Stimulated activated naive CD8-positive, alpha-beta T cell treated with anti-CD3 and anti-CD28 coated beads, Interleukin-15, amount 100 ng/mL, for 72 hours (primary cell): ENCODE data around the gene RNASE1.

Experiments used
- ATAC-seq: fragments of 150-1000 bp; cut with Tn5 transposase; 2 replicates; pipeline ENCODE4 v1.10.0; 2021; ENCODE audit warnings: mild to moderate bottlenecking, moderate library complexity
- DNase-seq, 2 donors: peaks; one replicate each; pipeline ENCODE4 v3.0.0; 2021 to 2022
- H3K27ac Mint-ChIP-seq, 2 donors: one replicate each; pipeline ENCODE4 v1.8.0; 2022; ENCODE audit warnings: mild to moderate bottlenecking in 2 of 2, mixed read lengths in 2 of 2, moderate library complexity in 2 of 2
- H3K27me3 Mint-ChIP-seq: one replicate; pipeline ENCODE4 v1.8.0; 2022; ENCODE audit warnings: mixed read lengths
- H3K4me1 Mint-ChIP-seq: one replicate; pipeline ENCODE4 v1.8.0; 2022; ENCODE audit warnings: mild to moderate bottlenecking, mixed read lengths
- H3K4me3 Mint-ChIP-seq, 2 donors: one replicate each; pipeline ENCODE4 v1.8.0; 2022; ENCODE audit warnings: mild to moderate bottlenecking in 2 of 2, mixed read lengths in 2 of 2, moderate library complexity in 1 of 2
- H3K9me3 Mint-ChIP-seq, 2 donors: one replicate each; pipeline ENCODE4 v1.8.0; 2022; ENCODE audit warnings: mixed read lengths in 2 of 2

The RNASE1 gene

DNA sequence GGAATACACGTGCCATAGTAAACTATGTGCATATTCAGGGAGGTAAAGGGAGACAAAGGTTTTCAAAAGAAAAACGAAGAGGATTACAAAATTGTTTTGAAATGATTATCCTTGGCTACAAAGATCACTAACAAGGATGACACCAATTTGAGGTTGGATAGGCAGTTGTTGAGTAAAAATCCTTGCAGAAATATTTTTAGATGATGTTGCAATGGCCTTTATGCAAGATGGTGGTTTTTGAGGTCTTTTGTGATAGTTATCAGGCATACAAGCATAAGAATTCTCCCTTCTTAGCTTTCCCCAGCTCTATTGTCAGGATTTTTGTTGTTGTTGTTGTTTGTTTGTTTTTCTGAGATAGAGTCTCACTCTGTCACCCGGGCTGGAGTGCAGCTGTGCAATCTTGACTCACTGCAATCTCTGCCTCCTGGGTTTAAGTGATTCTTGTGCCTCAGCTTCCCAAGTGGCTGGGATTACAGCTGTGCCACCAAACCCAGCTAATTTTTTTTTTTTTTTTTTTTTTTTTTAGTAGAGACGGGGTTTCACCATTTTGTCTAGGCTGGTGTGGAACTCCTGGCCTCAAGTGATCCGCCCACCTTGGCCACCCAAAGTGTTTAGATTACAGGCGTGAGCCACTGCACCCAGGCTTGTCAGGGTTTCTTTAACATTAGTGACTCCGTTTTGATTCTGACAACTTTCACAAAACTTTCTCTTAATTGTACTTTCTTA is 7.8 kb downstream of the RNASE1 start:
- ATAC-seq (no peak), DNase-seq (no peak)
- Mint-ChIP-seq H3K27ac (no peak overlapping the region), H3K4me3 (no peak overlapping the region), H3K4me1 (no peaks in the 10 kb centered on the region), H3K27me3 (no peaks in the 10 kb centered on the region), H3K9me3 (no peaks in the 10 kb centered on the region)

DNA sequence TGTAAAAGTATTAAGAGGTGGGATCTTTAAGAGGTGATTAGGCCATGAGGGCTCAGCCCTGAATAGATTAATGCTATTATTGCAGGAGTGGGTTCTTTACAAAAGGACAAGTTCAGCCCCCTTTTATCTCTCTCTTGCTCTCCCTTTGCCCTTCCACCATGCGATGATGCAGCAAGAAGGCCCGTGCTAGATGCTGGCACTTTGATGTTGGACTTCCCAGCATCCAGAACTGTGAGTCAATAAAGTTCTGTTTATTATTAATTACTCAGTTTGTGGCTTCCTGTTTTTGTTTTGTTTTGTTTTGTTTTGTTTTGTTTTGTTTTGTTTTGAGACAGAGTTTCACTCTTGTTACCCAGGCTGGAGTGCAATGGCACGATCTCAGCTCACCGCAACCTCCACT is 10.1 kb downstream of the RNASE1 start:
- ATAC-seq = no peak
- Mint-ChIP-seq H3K27me3 (no peaks in the 10 kb centered on the region), H3K9me3 (no peaks in the 10 kb centered on the region), H3K4me3 (no peak overlapping the region), H3K27ac (no peak overlapping the region), H3K4me1 (no peaks in the 10 kb centered on the region)
- no peak for DNase-seq

DNA sequence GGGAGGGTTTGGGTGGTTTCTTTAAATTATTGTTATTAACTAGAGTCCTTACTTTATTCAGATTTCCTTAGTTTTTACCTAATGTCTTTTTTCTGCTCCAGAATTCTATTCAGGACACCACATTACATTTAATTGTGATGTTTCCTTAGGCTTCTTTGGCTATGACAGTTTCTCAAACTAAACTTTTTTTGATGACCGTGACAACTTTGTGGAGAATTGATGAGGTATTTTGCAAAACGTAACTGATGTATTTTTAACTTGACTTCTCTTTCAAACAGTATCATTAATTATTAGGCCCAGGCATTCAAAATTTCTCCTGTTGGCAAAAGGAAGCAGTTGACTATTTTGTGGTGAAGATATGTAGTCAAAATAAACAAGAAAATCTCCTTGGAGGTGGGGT is 11.0 kb downstream of the RNASE1 start:
- H3K4me1 Mint-ChIP-seq = no peaks in the 10 kb centered on the region
- H3K4me3 Mint-ChIP-seq = no peak overlapping the region
- ATAC-seq (no peak), DNase-seq (no peak)
- no peak overlapping the region for H3K27ac Mint-ChIP-seq
- no peaks in the 10 kb centered on the region for H3K9me3 Mint-ChIP-seq
- H3K27me3 Mint-ChIP-seq = no peaks in the 10 kb centered on the region

DNA sequence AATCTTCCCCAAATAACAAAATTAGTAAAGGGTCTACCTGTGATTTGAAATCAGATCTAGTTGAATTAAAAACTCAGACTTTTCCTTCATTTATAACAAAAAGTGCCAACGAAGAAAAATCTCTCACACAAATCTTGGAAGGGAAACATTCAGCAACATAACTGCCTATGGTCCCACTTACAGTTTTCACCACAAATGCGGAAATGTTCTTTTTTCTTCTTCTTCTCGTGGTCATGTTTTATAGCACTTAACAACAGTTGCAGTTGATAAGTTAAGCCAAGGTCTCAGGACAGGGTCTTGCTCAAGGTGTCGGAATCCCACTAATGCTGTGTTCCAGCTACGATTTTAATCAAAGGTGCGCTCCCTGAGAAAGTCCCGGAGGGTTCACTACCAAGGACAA is 11.5 kb downstream of the RNASE1 start:
- H3K27ac Mint-ChIP-seq = no peak overlapping the region
- ATAC-seq (no peak), DNase-seq (no peak)
- H3K4me1 Mint-ChIP-seq = no peaks in the 10 kb centered on the region
- H3K9me3 Mint-ChIP-seq = no peaks in the 10 kb centered on the region
- no peak overlapping the region for H3K4me3 Mint-ChIP-seq
- no peaks in the 10 kb centered on the region for H3K27me3 Mint-ChIP-seq

DNA sequence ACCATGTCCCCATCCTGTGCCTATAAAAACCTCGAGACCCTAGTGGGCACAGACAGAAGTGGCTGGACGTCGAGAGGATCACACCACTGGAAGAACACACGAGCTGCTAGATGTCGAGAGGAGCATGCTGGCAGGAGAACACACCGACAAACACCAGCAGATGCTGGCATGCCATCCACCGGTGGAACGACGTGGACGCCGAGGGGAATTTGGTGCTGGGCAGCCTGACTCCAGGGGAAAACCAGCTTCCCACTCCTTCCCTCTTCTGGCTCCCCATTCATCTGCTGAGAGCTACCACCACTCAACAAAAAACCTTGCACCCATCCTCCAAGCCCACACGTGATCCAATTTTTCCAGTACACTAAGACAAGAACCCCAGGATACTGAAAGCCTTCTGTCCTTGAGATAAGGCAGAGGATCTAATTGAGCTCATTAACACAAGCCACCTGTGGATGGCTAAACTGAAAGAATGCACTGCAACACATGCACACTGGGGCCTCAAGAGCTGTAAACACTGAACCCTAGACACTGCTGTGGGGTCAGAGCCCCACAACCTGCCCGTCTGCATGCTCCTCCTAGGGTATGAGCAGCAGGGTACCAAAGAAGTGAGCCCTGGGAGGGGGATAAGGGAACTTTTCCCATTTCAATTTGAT is 12.1 kb downstream of the RNASE1 start:
- ATAC-seq = no peak
- no peak for DNase-seq
- no peaks in the 10 kb centered on the region for H3K4me1 Mint-ChIP-seq
- H3K9me3 Mint-ChIP-seq = no peaks in the 10 kb centered on the region
- H3K4me3 Mint-ChIP-seq = no peak overlapping the region
- no peak overlapping the region for H3K27ac Mint-ChIP-seq
- H3K27me3 Mint-ChIP-seq = no peaks in the 10 kb centered on the region

DNA sequence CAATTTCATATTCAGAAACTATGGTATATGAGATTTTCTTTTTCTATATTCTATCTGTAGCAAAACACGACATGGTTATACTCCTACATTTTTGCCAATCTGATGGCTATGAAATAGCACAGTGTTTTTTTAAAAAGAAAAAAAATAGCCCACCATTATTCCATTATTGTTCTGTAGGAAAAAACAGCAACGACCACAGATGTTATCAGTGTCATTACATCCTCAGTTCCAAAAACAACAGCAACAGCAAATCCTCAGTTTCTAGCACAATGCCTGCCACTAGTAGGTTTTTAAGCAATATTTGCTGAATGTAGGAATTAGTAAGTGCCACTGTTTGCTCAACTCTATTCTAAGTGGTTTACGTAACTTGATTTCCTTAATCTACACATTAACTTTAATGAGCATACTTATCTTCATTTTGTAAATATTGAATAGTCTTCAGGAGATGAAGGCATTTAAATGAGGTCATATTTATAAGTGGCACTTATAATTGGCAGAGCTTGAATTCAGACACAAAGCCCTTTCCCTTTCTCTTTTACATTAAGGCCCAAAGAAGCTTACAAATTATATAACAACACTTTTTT is 13.3 kb downstream of the RNASE1 start:
- no peak overlapping the region for H3K4me3 Mint-ChIP-seq
- H3K27ac Mint-ChIP-seq = no peak overlapping the region
- no peaks in the 10 kb centered on the region for H3K9me3 Mint-ChIP-seq
- no peak for ATAC-seq
- no peaks in the 10 kb centered on the region for H3K4me1 Mint-ChIP-seq
- DNase-seq = no peak
- H3K27me3 Mint-ChIP-seq = no peaks in the 10 kb centered on the region

DNA sequence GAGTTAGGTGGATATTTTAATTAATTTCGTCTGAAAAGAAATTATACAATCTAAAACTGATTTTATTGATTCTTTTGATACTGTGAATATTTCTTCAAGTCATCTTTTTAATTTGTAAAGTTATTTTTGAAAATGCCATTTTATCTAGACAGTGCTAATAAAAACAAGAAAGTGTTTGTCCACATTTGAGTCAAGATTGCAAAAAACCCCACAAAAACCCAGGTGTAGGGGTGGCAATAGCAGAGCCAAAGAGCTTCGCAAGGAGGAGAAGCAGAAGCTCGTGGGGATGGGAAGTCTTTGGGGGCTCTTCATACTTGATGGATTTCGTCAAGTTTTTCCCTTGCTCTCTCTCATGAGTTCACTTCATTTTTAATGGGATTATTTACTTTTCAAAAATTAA is 15.6 kb downstream of the RNASE1 start:
- Mint-ChIP-seq H3K27me3 (no peaks in the 10 kb centered on the region), H3K27ac (no peak overlapping the region), H3K4me1 (peaks cover 6% of the 10 kb centered on the region), H3K4me3 (no peak overlapping the region), H3K9me3 (no peaks in the 10 kb centered on the region)
- ATAC-seq = no peak
- DNase-seq = no peak

DNA sequence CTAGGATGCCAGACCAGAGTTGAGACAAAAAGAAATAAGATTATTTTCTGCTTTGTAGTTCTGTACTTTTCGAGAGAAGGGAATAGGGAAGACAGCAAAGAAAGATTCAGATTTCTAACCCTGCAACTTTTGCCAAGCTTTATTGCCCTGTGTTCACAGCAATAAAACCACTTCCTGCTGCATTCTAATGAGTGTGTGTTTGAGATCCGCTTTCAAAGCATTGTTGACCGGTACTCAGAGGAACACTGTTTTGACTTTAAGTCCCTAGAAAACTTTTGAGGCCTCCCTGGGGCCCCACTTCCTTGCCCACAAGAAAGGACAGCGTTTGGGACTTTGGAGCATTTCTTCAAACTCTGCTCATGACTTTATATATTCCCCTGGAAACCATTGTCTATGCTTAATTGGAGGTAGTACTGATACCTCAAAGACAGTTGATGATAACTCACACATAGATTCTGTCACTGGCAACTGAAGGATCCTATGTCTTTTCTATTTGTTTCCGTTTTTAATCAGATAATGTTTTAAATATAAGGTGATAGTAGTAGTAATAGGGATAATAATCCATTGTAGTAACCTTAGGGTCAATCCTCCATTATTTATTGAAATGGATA is 20.3 kb downstream of the RNASE1 start:
- DNase-seq (peak in 1 of 2 donors; percentile 11), ATAC-seq (peak; percentile 82)
- Mint-ChIP-seq H3K4me1 (peaks cover 18% of the 10 kb centered on the region), H3K27me3 (no peaks in the 10 kb centered on the region), H3K27ac (peak overlapping the region; percentile 54), H3K4me3 (peak overlapping the region; percentile 51 to 55), H3K9me3 (no peaks in the 10 kb centered on the region)

DNA sequence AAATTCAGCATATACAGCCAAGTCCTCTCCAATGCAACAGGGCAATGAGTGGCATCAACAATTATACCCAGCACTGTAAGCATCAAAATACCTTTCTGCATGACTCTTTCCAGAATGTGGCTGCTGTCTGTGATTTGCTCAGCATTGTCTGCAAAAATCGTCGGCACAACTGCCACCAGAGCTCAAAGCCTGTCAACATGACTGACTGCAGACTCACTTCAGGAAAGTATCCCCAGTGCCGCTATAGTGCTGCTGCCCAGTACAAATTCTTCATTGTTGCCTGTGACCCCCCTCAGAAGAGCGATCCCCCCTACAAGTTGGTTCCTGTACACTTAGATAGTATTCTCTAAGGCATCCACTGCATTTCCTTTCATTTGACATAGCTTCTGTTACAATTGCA is 20.8 kb downstream of the RNASE1 start:
- H3K4me3 Mint-ChIP-seq = peak overlapping the region; percentile 51 to 55
- H3K9me3 Mint-ChIP-seq = no peaks in the 10 kb centered on the region
- H3K27me3 Mint-ChIP-seq = no peaks in the 10 kb centered on the region
- peaks cover 18% of the 10 kb centered on the region for H3K4me1 Mint-ChIP-seq
- H3K27ac Mint-ChIP-seq = peak overlapping the region in 1 of 2 donors; percentile 43
- DNase-seq (no peak), ATAC-seq (peak; percentile 55)

DNA sequence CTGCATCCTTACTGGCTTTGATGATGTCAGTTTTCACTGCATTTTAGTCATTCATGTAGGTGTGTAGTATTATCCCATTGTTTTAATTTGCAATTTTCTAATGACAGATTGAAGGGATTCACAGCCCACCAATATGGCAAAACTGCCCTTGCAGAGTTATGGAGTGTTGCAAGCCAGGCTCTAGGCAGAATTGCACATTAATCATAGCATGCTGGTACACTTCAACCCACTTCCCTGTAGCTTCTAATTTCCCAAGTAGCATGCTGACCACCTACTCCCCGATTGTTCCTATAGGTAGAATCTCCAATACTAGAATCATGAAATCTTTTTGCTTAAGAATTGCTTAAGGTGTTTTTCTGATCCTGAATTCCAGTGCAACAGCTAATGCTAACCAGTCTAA is 26.7 kb downstream of the RNASE1 start:
- ATAC-seq (no peak), DNase-seq (no peak)
- Mint-ChIP-seq H3K27me3 (no peaks in the 10 kb centered on the region), H3K9me3 (no peaks in the 10 kb centered on the region), H3K27ac (no peak overlapping the region), H3K4me3 (no peak overlapping the region), H3K4me1 (peaks cover under 1% of the 10 kb centered on the region)

DNA sequence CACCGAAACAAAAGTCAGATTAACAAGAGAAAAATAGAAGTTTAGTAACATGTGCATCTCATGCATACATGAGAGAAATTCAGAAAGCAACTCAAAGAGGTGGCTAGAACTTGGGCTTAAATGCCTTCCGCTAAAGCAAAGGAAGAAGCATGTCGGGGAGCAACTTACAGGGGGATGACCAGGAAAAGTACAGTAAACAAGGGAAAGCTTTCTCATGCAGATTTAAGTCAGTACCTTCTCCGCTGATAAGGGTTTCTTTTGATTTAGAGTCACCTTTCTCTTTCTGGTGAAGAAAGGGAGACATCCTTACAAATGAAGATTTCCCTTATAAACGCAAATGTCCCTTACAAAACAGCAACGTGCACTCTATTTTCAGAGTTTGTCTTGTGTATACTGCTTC is 27.6 kb downstream of the RNASE1 start:
- Mint-ChIP-seq H3K27me3 (no peaks in the 10 kb centered on the region), H3K4me3 (no peak overlapping the region), H3K4me1 (no peaks in the 10 kb centered on the region), H3K9me3 (no peaks in the 10 kb centered on the region), H3K27ac (no peak overlapping the region)
- DNase-seq (no peak), ATAC-seq (no peak)

DNA sequence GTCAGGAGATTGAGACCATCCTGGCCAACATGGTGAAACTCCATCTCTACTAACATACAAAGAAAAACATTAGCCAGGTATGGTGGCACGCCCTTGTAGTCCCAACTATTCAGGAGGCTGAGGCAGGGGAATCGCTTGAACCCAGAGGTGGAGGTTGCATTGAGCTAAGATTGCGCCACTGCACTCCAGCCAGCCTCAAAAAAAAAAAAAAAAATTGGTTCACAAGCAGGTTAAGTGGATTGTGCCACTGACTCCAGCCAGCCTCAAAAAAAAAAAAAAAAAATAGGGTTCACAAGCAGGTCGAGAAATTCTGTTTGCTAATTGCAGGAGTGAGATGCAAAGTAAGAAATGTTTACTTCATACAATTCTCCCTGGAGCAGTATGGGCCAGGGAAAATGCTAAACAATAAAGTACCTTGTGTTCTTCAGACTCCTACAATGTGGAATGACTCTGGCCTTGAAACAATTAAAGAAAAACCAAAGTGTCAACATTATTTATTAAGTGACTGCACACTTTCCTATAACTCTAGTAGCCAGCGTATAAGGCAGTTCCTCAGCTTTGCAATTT is 28.3 kb downstream of the RNASE1 start:
- DNase-seq (no peak), ATAC-seq (no peak)
- Mint-ChIP-seq H3K4me3 (no peak overlapping the region), H3K9me3 (no peaks in the 10 kb centered on the region), H3K4me1 (no peaks in the 10 kb centered on the region), H3K27ac (no peak overlapping the region), H3K27me3 (no peaks in the 10 kb centered on the region)

DNA sequence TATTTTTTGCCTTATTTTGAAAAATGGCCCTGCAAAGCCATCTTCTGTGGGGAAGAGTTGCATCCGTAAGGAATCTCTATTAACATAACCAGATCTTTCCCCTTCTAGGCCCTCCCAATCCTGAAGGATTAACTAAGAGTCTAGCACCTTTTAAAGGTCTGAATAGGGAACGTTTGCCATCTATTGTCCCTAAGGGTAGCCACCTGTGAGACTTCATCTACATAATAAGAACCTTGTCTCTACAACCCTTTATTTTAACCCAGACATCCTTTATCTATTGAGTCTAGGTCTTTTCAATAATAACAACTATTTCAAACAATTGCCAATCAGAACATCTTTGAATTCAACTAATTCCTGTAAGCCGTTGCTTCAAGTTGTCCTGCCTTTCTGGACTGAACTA is 30.0 kb downstream of the RNASE1 start:
- Mint-ChIP-seq H3K4me1 (no peaks in the 10 kb centered on the region), H3K27ac (no peak overlapping the region), H3K9me3 (no peaks in the 10 kb centered on the region), H3K27me3 (no peaks in the 10 kb centered on the region), H3K4me3 (no peak overlapping the region)
- DNase-seq (no peak), ATAC-seq (no peak)

DNA sequence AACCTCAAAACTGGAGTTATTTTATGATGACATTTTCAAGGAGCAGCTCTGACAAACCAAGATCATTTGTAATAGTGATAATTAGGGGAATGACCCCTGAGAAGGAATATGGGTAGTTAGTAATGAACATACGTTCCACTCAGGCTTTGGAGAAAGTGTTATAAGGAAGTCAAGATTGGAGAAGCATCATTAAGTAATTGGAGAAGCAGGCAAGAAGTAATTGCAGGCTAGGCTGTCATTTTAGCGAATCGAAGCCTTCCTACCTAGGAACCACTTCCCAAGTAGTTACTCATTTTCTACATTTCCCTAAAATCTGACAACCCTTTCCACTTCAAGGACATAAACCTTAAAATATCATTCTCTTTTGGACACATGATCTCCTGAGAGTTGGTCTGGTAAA is 33.2 kb downstream of the RNASE1 start:
- H3K27me3 Mint-ChIP-seq = no peaks in the 10 kb centered on the region
- DNase-seq = no peak
- H3K9me3 Mint-ChIP-seq = no peaks in the 10 kb centered on the region
- no peak overlapping the region for H3K4me3 Mint-ChIP-seq
- ATAC-seq = no peak
- H3K27ac Mint-ChIP-seq = no peak overlapping the region
- no peaks in the 10 kb centered on the region for H3K4me1 Mint-ChIP-seq

DNA sequence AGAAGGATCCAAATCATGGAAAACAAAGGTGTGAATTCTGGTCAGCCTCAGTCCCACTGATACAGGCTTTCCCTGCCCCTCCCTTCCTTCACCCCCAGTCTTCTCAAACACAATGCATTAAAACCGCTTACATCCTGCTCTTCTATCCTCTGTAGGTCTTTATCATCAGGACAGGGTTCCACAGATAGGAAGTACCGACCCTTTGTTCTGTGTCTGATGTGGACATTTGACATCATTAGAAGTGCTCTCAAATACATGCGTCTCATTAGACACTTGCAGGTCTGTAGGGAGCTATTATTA is 34.1 kb downstream of the RNASE1 start:
- ATAC-seq = no peak
- Mint-ChIP-seq H3K4me1 (no peaks in the 10 kb centered on the region), H3K27me3 (no peaks in the 10 kb centered on the region), H3K9me3 (no peaks in the 10 kb centered on the region), H3K4me3 (no peak overlapping the region), H3K27ac (no peak overlapping the region)
- DNase-seq = no peak

DNA sequence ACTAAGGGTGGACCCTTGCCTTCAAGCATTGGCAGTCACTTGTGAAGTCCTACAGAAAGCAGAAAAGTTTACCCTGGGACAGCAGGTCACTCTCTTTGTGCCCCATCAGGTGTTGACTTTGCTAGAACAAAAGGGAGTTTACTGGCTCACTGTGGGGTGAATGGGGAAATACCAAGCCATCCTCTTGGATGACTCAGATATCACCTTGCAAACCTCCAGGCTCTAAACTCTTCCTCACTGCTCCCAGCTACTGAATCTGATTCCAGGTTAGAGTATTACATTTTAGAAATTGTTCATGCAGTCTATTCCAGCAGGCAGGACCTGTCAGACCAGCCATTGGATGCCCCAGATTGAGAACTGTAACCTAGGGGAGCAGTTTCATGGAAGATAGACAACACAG is 41.7 kb downstream of the RNASE1 start:
- no peaks in the 10 kb centered on the region for H3K4me1 Mint-ChIP-seq
- H3K4me3 Mint-ChIP-seq = no peak overlapping the region
- DNase-seq (no peak), ATAC-seq (no peak)
- H3K27me3 Mint-ChIP-seq = no peaks in the 10 kb centered on the region
- no peaks in the 10 kb centered on the region for H3K9me3 Mint-ChIP-seq
- peak overlapping the region in 1 of 2 donors; percentile 82 for H3K27ac Mint-ChIP-seq
